ENCODE measurements around the gene MLPH.

The MLPH gene

GRCh38 chr2:237538901-237539300, 51.9 kb downstream of the MLPH start:
- no peaks in the 10 kb centered on the region for H3K36me3 ChIP-seq (ENCODE audit: control insufficient read depth, insufficient read depth, low read length)
- H3K27me3 ChIP-seq (replicated peaks; ENCODE audit: control insufficient read depth, insufficient read depth, low read length, poor library complexity, severe bottlenecking) = no peaks in the 10 kb centered on the region
- no peaks in the 10 kb centered on the region for H3K4me1 ChIP-seq (ENCODE audit: control insufficient read depth, insufficient read depth, low read length, poor library complexity, severe bottlenecking)
- H3K4me3 ChIP-seq (ENCODE audit: insufficient read depth, low read depth, low read length, poor library complexity, severe bottlenecking) = no peak overlapping the region
- DNase-seq = no peak
- no peaks in the 10 kb centered on the region for H3K9me3 ChIP-seq (ENCODE audit: control insufficient read depth, low read length)
- H3K27ac ChIP-seq (ENCODE audit: insufficient read depth, low read length, poor library complexity, severe bottlenecking) = no peak overlapping the region

- no peak for DNase-seq
- Histone ChIP-seq H3K36me3 (ENCODE audit: control insufficient read depth, insufficient read depth, low read length) (no peaks in the 10 kb centered on the region), H3K27me3 (replicated peaks; ENCODE audit: control insufficient read depth, insufficient read depth, low read length, poor library complexity, severe bottlenecking) (no peaks in the 10 kb centered on the region), H3K4me3 (ENCODE audit: insufficient read depth, low read depth, low read length, poor library complexity, severe bottlenecking) (no peak overlapping the region), H3K9me3 (ENCODE audit: control insufficient read depth, low read length) (no peaks in the 10 kb centered on the region), H3K4me1 (ENCODE audit: control insufficient read depth, insufficient read depth, low read length, poor library complexity, severe bottlenecking) (no peaks in the 10 kb centered on the region), H3K27ac (ENCODE audit: insufficient read depth, low read length, poor library complexity, severe bottlenecking) (no peak overlapping the region)
Measured at GRCh38 chr2:237539681-237540080, 52.6 kb downstream of the MLPH start.

GRCh38 chr2:237540223-237540775, 53.2 kb downstream of the MLPH start:
- no peak overlapping the region for H3K27ac ChIP-seq (ENCODE audit: insufficient read depth, low read length, poor library complexity, severe bottlenecking)
- no peaks in the 10 kb centered on the region for H3K9me3 ChIP-seq (ENCODE audit: control insufficient read depth, low read length)
- H3K4me1 ChIP-seq (ENCODE audit: control insufficient read depth, insufficient read depth, low read length, poor library complexity, severe bottlenecking) = no peaks in the 10 kb centered on the region
- no peaks in the 10 kb centered on the region for H3K27me3 ChIP-seq (replicated peaks; ENCODE audit: control insufficient read depth, insufficient read depth, low read length, poor library complexity, severe bottlenecking)
- no peaks in the 10 kb centered on the region for H3K36me3 ChIP-seq (ENCODE audit: control insufficient read depth, insufficient read depth, low read length)
- no peak for DNase-seq
- no peak overlapping the region for H3K4me3 ChIP-seq (ENCODE audit: insufficient read depth, low read depth, low read length, poor library complexity, severe bottlenecking)

- H3K9me3 ChIP-seq (ENCODE audit: control insufficient read depth, low read length) = no peaks in the 10 kb centered on the region
- no peaks in the 10 kb centered on the region for H3K36me3 ChIP-seq (ENCODE audit: control insufficient read depth, insufficient read depth, low read length)
- H3K4me3 ChIP-seq (ENCODE audit: insufficient read depth, low read depth, low read length, poor library complexity, severe bottlenecking) = no peak overlapping the region
- no peaks in the 10 kb centered on the region for H3K4me1 ChIP-seq (ENCODE audit: control insufficient read depth, insufficient read depth, low read length, poor library complexity, severe bottlenecking)
- DNase-seq = no peak
- H3K27me3 ChIP-seq (replicated peaks; ENCODE audit: control insufficient read depth, insufficient read depth, low read length, poor library complexity, severe bottlenecking) = no peaks in the 10 kb centered on the region
- no peak overlapping the region for H3K27ac ChIP-seq (ENCODE audit: insufficient read depth, low read length, poor library complexity, severe bottlenecking)
Measured at GRCh38 chr2:237540823-237541222, 53.8 kb downstream of the MLPH start.

- H3K4me1 ChIP-seq (ENCODE audit: control insufficient read depth, insufficient read depth, low read length, poor library complexity, severe bottlenecking) = no peaks in the 10 kb centered on the region
- DNase-seq = no peak
- H3K27me3 ChIP-seq (replicated peaks; ENCODE audit: control insufficient read depth, insufficient read depth, low read length, poor library complexity, severe bottlenecking) = no peaks in the 10 kb centered on the region
- H3K9me3 ChIP-seq (ENCODE audit: control insufficient read depth, low read length) = no peaks in the 10 kb centered on the region
- H3K4me3 ChIP-seq (ENCODE audit: insufficient read depth, low read depth, low read length, poor library complexity, severe bottlenecking) = no peak overlapping the region
- H3K36me3 ChIP-seq (ENCODE audit: control insufficient read depth, insufficient read depth, low read length) = no peaks in the 10 kb centered on the region
- no peak overlapping the region for H3K27ac ChIP-seq (ENCODE audit: insufficient read depth, low read length, poor library complexity, severe bottlenecking)
Measured at GRCh38 chr2:237541243-237541642, 54.2 kb downstream of the MLPH start.

- H3K27ac ChIP-seq (ENCODE audit: insufficient read depth, low read length, poor library complexity, severe bottlenecking) = no peak overlapping the region
- DNase-seq = no peak
- no peaks in the 10 kb centered on the region for H3K4me1 ChIP-seq (ENCODE audit: control insufficient read depth, insufficient read depth, low read length, poor library complexity, severe bottlenecking)
- H3K36me3 ChIP-seq (ENCODE audit: control insufficient read depth, insufficient read depth, low read length) = no peaks in the 10 kb centered on the region
- no peaks in the 10 kb centered on the region for H3K9me3 ChIP-seq (ENCODE audit: control insufficient read depth, low read length)
- H3K27me3 ChIP-seq (replicated peaks; ENCODE audit: control insufficient read depth, insufficient read depth, low read length, poor library complexity, severe bottlenecking) = no peaks in the 10 kb centered on the region
- H3K4me3 ChIP-seq (ENCODE audit: insufficient read depth, low read depth, low read length, poor library complexity, severe bottlenecking) = no peak overlapping the region
Measured at GRCh38 chr2:237542001-237542704, 55.1 kb downstream of the MLPH start.

GRCh38 chr2:237546040-237546875, 59.2 kb downstream of the MLPH start:
- Histone ChIP-seq H3K4me3 (ENCODE audit: insufficient read depth, low read depth, low read length, poor library complexity, severe bottlenecking) (no peak overlapping the region), H3K36me3 (ENCODE audit: control insufficient read depth, insufficient read depth, low read length) (no peaks in the 10 kb centered on the region), H3K27me3 (replicated peaks; ENCODE audit: control insufficient read depth, insufficient read depth, low read length, poor library complexity, severe bottlenecking) (no peaks in the 10 kb centered on the region), H3K27ac (ENCODE audit: insufficient read depth, low read length, poor library complexity, severe bottlenecking) (no peak overlapping the region), H3K9me3 (ENCODE audit: control insufficient read depth, low read length) (no peaks in the 10 kb centered on the region), H3K4me1 (ENCODE audit: control insufficient read depth, insufficient read depth, low read length, poor library complexity, severe bottlenecking) (no peaks in the 10 kb centered on the region)
- no peak for DNase-seq

GRCh38 chr2:237546876-237547395, 59.9 kb downstream of the MLPH start:
- H3K9me3 ChIP-seq (ENCODE audit: control insufficient read depth, low read length) = no peaks in the 10 kb centered on the region
- H3K36me3 ChIP-seq (ENCODE audit: control insufficient read depth, insufficient read depth, low read length) = no peaks in the 10 kb centered on the region
- DNase-seq = no peak
- no peak overlapping the region for H3K4me3 ChIP-seq (ENCODE audit: insufficient read depth, low read depth, low read length, poor library complexity, severe bottlenecking)
- H3K27me3 ChIP-seq (replicated peaks; ENCODE audit: control insufficient read depth, insufficient read depth, low read length, poor library complexity, severe bottlenecking) = no peaks in the 10 kb centered on the region
- H3K4me1 ChIP-seq (ENCODE audit: control insufficient read depth, insufficient read depth, low read length, poor library complexity, severe bottlenecking) = no peaks in the 10 kb centered on the region
- H3K27ac ChIP-seq (ENCODE audit: insufficient read depth, low read length, poor library complexity, severe bottlenecking) = no peak overlapping the region

- no peaks in the 10 kb centered on the region for H3K9me3 ChIP-seq (ENCODE audit: control insufficient read depth, low read length)
- H3K4me1 ChIP-seq (ENCODE audit: control insufficient read depth, insufficient read depth, low read length, poor library complexity, severe bottlenecking) = no peaks in the 10 kb centered on the region
- no peaks in the 10 kb centered on the region for H3K27me3 ChIP-seq (replicated peaks; ENCODE audit: control insufficient read depth, insufficient read depth, low read length, poor library complexity, severe bottlenecking)
- no peak overlapping the region for H3K4me3 ChIP-seq (ENCODE audit: insufficient read depth, low read depth, low read length, poor library complexity, severe bottlenecking)
- no peak overlapping the region for H3K27ac ChIP-seq (ENCODE audit: insufficient read depth, low read length, poor library complexity, severe bottlenecking)
- DNase-seq = no peak
- H3K36me3 ChIP-seq (ENCODE audit: control insufficient read depth, insufficient read depth, low read length) = no peaks in the 10 kb centered on the region
Measured at GRCh38 chr2:237547841-237548416, 60.9 kb downstream of the MLPH start.
